CD4-positive, alpha-beta T cell (primary cell): ENCODE data around the gene PPP1R3E. TPM values are rescaled to one million over a fixed set of nuclear protein-coding genes. Genes with fewer than 3 reads are reported as not detected.
A peak's percentile ranks its signal among the peaks of the same experiment; 100 is the strongest.

Source experiments
- ATAC-seq: fragments of 200-7000 bp; cut with Tn5 transposase; one replicate; pipeline ENCODE4 v1.10.0; 2022; ENCODE audit warnings: mild to moderate bottlenecking; ENCODE audit not compliant: poor library complexity
- CTCF ChIA-PET: fragments of 350-600 bp; sonication (Branson Sonifier 250); formaldehyde crosslinking; loops from one replicate; lab custom pipeline; 2021; ENCODE audit warnings: antibody characterized with exemption, inconsistent platforms; lab: Charles Lee
- POLR2A ChIA-PET: fragments of 350-600 bp; sonication (Branson Sonifier 250); formaldehyde crosslinking; loops from one replicate; lab custom pipeline; 2021; ENCODE audit warnings: antibody characterized with exemption, inconsistent platforms; lab: Charles Lee
- DNase-seq, 14 experiments: peaks; one replicate each; pipeline ENCODE4 v3.0.0-alpha.2; 2013 to 2020; ENCODE audit warnings: mixed read lengths in 2 of 14
- H3K27ac ChIP-seq, 2 donors: one replicate each; pipeline versions ENCODE4 v1.5.1 to v1.7.0; 2013; ENCODE audit warnings: low read length in 2 of 2, low read depth in 1 of 2, mild to moderate bottlenecking in 1 of 2
- H3K27me3 ChIP-seq, 2 experiments: 1 replicate in 1 of 2; 2 replicates in 1 of 2; pipeline versions ENCODE4 v1.6.1 to v1.7.0; 2013; ENCODE audit warnings: low read length in 2 of 2, control low read depth in 1 of 2, mild to moderate bottlenecking in 1 of 2, moderate library complexity in 1 of 2; ENCODE audit not compliant: insufficient read depth in 2 of 2, control insufficient read depth in 1 of 2
- H3K36me3 ChIP-seq: one replicate; pipeline ENCODE4 v1.6.1; 2013; ENCODE audit warnings: low read length, control low read depth; ENCODE audit not compliant: insufficient read depth
- H3K4me1 ChIP-seq: one replicate; pipeline ENCODE4 v1.6.1; 2013; ENCODE audit warnings: low read length, control low read depth; ENCODE audit not compliant: insufficient read depth
- H3K4me3 ChIP-seq: one replicate; pipeline ENCODE4 v1.5.1; 2013; ENCODE audit warnings: mild to moderate bottlenecking, low read length, moderate library complexity
- H3K9me3 ChIP-seq, 2 experiments: 1 replicate in 1 of 2; 2 replicates in 1 of 2; pipeline versions ENCODE4 v1.6.1 to v1.7.0; 2013; ENCODE audit warnings: low read length in 2 of 2, mild to moderate bottlenecking in 2 of 2, control low read depth in 1 of 2, moderate library complexity in 1 of 2; ENCODE audit not compliant: control insufficient read depth in 1 of 2, insufficient read depth in 1 of 2
- H3K27ac Mint-ChIP-seq: one replicate; pipeline ENCODE4 v1.8.0; 2020; ENCODE audit warnings: mixed read lengths
- H3K27me3 Mint-ChIP-seq: one replicate; pipeline ENCODE4 v1.8.0; 2021; ENCODE audit warnings: mixed read lengths
- H3K36me3 Mint-ChIP-seq: one replicate; pipeline ENCODE4 v1.8.0; 2021; ENCODE audit warnings: low read depth, mixed read lengths
- H3K4me1 Mint-ChIP-seq: one replicate; pipeline ENCODE4 v1.8.0; 2021; ENCODE audit warnings: low read depth, mixed read lengths
- H3K4me3 Mint-ChIP-seq: one replicate; pipeline ENCODE4 v1.8.0; 2020; ENCODE audit warnings: mild to moderate bottlenecking, mixed read lengths
- H3K9me3 Mint-ChIP-seq: one replicate; pipeline ENCODE4 v1.8.0; 2020; ENCODE audit warnings: mixed read lengths
- CTCF ChIP-seq: fragments of 200-600 bp; IDR thresholded peaks from one replicate; pipeline ENCODE4 v1.8.0; 2022; ENCODE audit warnings: antibody characterized with exemption, mild to moderate bottlenecking
- intact Hi-C, 2 experiments: fragments of 100-400 bp; cut with DNase I in 1 of 2; cut with micrococcal nuclease in 1 of 2; formaldehyde crosslinking; loops; one replicate each; pipeline versions ENCODE4 v1.15.1 to v1.9.0; 2023 to 2025; cut with DNase I, micrococcal nuclease
- total RNA-seq, 174 experiments: library from RNA in 2 of 174; stranded (reverse) in 2 of 174; gene quantifications; one replicate each; pipeline ENCODE4 v1.2.3 and lab custom pipeline; 2021 to 2026

PPP1R3E gene
- total RNA-seq, 2 experiments from 2014 or later: 51.0 to 53.8 TPM

- ChIA-PET POLR2A (interaction anchor here (0.7 to 1.4 kb wide), 3 partner anchors 23 to 221 kb away, joined by 3 to 4 read pairs (median 3); partner anchors contain the start of gene PABPN1), CTCF (interaction anchor here (1.2 to 1.3 kb wide), 2 partner anchors 12 to 24 kb away, joined by 3 to 5 read pairs; partner anchors contain the start of genes HOMEZ and PABPN1)
- no peaks in the 10 kb centered on the region for H3K27me3 ChIP-seq
- peaks cover 46% of the 10 kb centered on the region for H3K4me1 Mint-ChIP-seq
- H3K9me3 ChIP-seq: no peaks in the 10 kb centered on the region
- H3K4me3 ChIP-seq: no peak overlapping the region
- no peak overlapping the region for H3K4me3 Mint-ChIP-seq
- no peak for DNase-seq
- intact Hi-C loops: loop anchor here in 1 of 2 experiments (5.0 to 10.0 kb wide), 3 partner anchors 175 to 373 kb away; partner anchors contain the start of gene PRMT5
- H3K27me3 Mint-ChIP-seq: no peaks in the 10 kb centered on the region
- H3K27ac ChIP-seq: no peak overlapping the region
- ATAC-seq: no peak
- H3K27ac Mint-ChIP-seq: peak overlapping the region; percentile 30
- no peaks in the 10 kb centered on the region for H3K9me3 Mint-ChIP-seq
- no peak for TF ChIP-seq CTCF
- H3K4me1 ChIP-seq: peaks cover 33% of the 10 kb centered on the region
- H3K36me3 Mint-ChIP-seq: peaks cover 26% of the 10 kb centered on the region
- peaks cover 14% of the 10 kb centered on the region for H3K36me3 ChIP-seq
Measured at GRCh38 chr14:23297611-23298277, 4.9 kb downstream of the PPP1R3E start.

DNA sequence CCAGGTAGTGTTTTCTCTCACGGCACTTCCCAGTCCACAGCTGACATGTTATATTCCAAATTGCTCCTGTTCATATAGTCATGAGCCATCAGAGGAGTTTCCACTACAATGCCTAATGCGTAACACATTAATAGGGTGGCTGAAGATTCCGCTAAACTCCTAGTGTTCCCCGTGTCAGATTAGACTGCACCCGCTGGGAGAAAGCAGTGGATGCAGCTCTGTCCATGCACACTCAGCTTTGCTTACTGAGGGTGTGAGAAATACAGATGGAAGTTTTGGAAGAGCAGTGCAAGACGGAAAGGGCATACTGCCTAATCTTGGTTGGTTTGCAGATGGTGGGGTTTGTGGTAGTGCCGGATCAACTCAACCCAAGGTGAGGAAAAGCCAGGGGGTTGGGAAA lies 5.6 kb downstream of the PPP1R3E start:
- Histone ChIP-seq H3K36me3 (peaks cover 14% of the 10 kb centered on the region), H3K4me1 (peaks cover 29% of the 10 kb centered on the region), H3K9me3 (no peaks in the 10 kb centered on the region), H3K27ac (no peak overlapping the region), H3K4me3 (no peak overlapping the region), H3K27me3 (no peaks in the 10 kb centered on the region)
- intact Hi-C loops: loop anchor here in 1 of 2 experiments (5.0 to 10.0 kb wide), 3 partner anchors 175 to 372 kb away; partner anchors contain the start of gene PRMT5
- TF ChIP-seq CTCF: no peak
- Mint-ChIP-seq H3K27me3 (no peaks in the 10 kb centered on the region), H3K4me3 (no peak overlapping the region), H3K36me3 (peaks cover 22% of the 10 kb centered on the region), H3K27ac (peak overlapping the region; percentile 30), H3K4me1 (peaks cover 43% of the 10 kb centered on the region), H3K9me3 (no peaks in the 10 kb centered on the region)
- ATAC-seq (no peak), DNase-seq (no peak)
- CTCF ChIA-PET: interaction anchor here (1.2 to 1.3 kb wide), 2 partner anchors 12 to 25 kb away, joined by 3 to 5 read pairs; partner anchors contain the start of genes HOMEZ and PABPN1
- POLR2A ChIA-PET: interaction anchor here (0.7 to 1.4 kb wide), 2 partner anchors 24 to 25 kb away, joined by 3 to 4 read pairs; partner anchors contain the start of gene PABPN1

DNA sequence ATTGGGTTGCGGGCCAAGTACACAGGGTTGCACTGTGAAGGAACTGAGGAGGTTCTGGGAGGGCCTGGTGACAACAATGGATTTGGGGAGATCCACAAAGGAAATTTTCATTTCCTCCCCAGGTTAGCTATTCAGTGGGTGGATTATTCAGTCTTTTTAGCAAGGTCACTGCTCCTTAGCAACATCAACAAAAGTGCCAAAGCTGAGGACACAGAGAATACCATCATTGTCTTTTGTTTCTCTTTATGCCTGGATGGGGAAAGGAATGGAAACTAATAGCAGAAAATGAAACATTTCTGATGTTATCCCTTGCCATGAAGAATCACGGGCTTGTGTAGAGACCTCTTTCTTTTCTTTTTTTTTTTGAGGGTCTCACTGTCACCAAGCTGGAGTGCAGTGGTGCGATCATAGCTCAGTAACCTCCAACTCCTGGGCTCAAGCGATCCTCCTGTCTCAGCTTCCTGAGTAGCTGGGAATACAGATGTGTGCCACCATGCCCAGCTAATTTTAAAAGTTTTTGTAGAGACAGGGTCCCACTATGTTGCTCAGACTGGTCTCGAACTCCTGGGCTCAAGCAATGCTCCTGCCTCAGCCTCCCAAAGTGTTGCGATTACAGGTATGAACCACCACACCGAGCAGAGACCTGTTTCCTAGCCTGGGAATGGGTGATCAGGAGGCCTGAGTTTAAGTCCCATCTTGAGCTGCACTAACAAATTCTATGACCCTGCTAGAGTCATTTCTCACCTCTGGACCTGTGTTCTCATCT lies 6.5 kb downstream of the PPP1R3E start:
- peaks cover 40% of the 10 kb centered on the region for H3K4me1 Mint-ChIP-seq
- H3K27me3 Mint-ChIP-seq: no peaks in the 10 kb centered on the region
- Histone ChIP-seq H3K27me3 (no peaks in the 10 kb centered on the region), H3K4me3 (no peak overlapping the region), H3K36me3 (peaks cover 14% of the 10 kb centered on the region), H3K27ac (no peak overlapping the region), H3K4me1 (peaks cover 24% of the 10 kb centered on the region), H3K9me3 (no peaks in the 10 kb centered on the region)
- intact Hi-C loops: loop anchor here in 1 of 2 experiments (5.0 to 10.0 kb wide), 3 partner anchors 174 to 371 kb away; partner anchors contain the start of gene PRMT5
- DNase-seq (no peak), ATAC-seq (no peak)
- CTCF ChIA-PET: interaction anchor here (1.3 to 2.1 kb wide), 3 partner anchors 10 to 31 kb away, joined by 4 to 23 read pairs (median 5); partner anchors contain the start of genes HOMEZ and PABPN1
- no peak for TF ChIP-seq CTCF
- peaks cover 22% of the 10 kb centered on the region for H3K36me3 Mint-ChIP-seq
- no peaks in the 10 kb centered on the region for H3K9me3 Mint-ChIP-seq
- peak overlapping the region; percentile 37 for H3K27ac Mint-ChIP-seq
- no peak overlapping the region for H3K4me3 Mint-ChIP-seq
- POLR2A ChIA-PET: interaction anchor here (0.7 to 2.8 kb wide), 2 partner anchors 10 to 25 kb away, joined by 3 to 11 read pairs; partner anchors contain the start of genes HOMEZ and PABPN1
